ENCODE measurements around the gene RASA3.

DNA sequence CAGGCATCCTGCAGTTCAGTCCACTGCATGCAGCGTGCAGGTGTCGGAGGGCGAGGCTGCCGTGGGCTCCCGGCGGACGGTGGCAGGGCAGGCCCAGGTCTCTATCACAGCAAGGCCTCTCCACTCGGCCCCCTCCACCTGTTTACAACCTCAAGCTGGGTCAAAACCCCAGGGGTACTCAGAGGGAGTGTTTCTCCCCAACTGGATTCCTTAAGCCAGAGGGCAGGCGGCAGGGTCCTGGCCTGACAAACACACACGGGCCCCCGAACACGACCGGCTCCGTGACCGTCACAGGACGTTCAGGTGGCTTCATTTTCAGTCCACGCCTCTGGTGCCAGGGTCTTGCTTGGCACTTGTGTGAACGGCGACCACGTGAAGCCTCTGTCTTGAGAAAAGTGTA, 23.5 kb downstream of the RASA3 start:
- TF ChIP-seq CTCF (IDR thresholded peaks at IDR 0.05 in 2 of 3, conservative IDR thresholded peaks at IDR 0.05 in 1 of 3; ENCODE audit: borderline replicate concordance in 1 of 3, insufficient read depth in 1 of 3, low read depth in 2 of 3, low read length in 2 of 3) (no peak), JUND (IDR thresholded peaks at IDR 0.05) (no peak), EZH2 (IDR thresholded peaks at IDR 0.05) (no peak), EZH2phosphoT487 (IDR thresholded peaks at IDR 0.05; ENCODE audit: borderline replicate concordance) (no peak)
- TF ChIP-seq, protein P1, sequence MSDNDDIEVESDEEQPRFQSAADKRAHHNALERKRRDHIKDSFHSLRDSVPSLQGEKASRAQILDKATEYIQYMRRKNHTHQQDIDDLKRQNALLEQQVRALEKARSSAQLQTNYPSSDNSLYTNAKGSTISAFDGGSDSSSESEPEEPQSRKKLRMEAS (IDR thresholded peaks at IDR 0.05): no peak

Measured in HCT116 (cell line).